Subcutaneous adipose tissue (tissue), 4 donors: ENCODE results near the gene CHERP. TPM values are rescaled to one million over a fixed set of nuclear protein-coding genes. Genes with fewer than 3 reads are reported as not detected.

Experiments used
- CTCF ChIP-seq: fragments of 450-650 bp; IDR thresholded peaks from one replicate; pipeline ENCODE4 v1.5.1; 2016; ENCODE audit warnings: low read depth, mild to moderate bottlenecking, control low read depth, antibody characterized with exemption, moderate library complexity
- total RNA-seq, 4 donors: library from RNA; depleted of rRNA; stranded (reverse); fragments of >200 nt; gene quantifications; one replicate each; pipeline ENCODE4 v1.1.0, GENCODE V29; 2016

The CHERP gene
- 10 to 100 TPM in 2 of 4 donors, 1 to 10 TPM in 2; 6.4 to 12.2 (median 10.5) TPM for total RNA-seq

- no peak for TF ChIP-seq CTCF
Measured at GRCh38 chr19:16542045-16542909, at the start of gene CHERP. TSS of gene CHERP (minus strand) at chr19:16542437. CDS start at chr19:16542378, 59 bp downstream.

DNA sequence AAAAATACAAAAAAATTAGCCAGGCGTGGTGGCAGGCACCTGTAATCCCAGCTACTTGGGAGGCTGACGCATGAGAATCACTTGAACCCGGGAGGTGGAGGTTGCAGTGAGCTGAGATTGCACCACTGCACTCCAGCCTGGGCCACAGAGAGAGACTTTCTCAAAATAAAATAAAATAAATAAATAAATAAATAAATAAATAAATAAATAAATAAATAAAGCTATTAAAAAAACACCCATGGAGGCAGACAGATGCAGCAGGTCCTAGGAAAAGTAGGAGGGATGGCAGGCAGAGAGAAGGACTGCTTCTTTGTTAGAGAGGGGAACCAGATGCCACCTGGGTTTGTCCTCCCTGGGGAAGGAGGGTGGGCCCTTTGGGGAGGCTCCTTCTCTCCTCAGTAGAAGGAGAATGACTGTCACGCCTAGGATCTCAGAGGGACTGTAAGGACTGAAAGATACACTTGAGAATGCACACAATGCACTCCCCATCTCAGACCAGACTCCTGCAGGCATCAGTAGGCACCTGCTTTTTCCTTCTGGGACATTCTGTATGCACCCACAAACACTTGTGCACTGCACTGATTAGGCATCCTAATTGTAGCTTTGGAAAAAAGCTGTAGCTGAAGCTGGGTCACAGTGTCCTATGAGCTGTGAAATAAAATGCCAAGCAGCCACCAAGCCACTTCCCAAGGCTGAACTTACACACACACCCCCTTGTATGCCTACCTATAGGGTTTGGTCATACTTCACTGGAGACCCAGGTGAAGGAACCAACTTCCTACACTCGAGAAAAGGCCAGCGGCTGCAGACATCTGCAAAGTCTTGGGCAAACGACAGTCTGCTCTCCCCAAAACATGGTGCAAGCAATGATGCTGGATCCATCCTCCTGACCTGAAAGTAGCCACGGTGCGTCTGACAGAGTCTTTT is 48.9 kb upstream of the CHERP start:
- no peak for TF ChIP-seq CTCF

DNA sequence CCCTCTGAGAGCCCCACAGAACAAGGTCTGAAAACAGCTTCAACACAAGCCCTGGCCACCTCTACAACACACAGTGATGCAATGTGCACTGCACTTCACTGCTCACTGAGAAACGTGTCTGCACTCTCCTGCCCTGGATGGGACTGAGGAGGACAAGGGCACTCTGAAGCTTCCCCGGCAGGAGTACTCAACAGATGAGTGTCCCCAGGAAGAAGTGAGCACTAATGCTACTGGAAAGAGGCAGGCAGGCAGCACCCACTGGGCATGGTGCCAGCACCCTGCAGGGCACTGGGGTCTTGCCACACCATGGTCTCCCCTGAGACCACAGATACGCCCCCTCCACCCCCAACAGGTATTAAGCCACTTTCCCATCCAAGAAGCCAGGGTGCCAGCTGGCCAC is 47.7 kb upstream of the CHERP start:
- TF ChIP-seq CTCF, result no peak

DNA sequence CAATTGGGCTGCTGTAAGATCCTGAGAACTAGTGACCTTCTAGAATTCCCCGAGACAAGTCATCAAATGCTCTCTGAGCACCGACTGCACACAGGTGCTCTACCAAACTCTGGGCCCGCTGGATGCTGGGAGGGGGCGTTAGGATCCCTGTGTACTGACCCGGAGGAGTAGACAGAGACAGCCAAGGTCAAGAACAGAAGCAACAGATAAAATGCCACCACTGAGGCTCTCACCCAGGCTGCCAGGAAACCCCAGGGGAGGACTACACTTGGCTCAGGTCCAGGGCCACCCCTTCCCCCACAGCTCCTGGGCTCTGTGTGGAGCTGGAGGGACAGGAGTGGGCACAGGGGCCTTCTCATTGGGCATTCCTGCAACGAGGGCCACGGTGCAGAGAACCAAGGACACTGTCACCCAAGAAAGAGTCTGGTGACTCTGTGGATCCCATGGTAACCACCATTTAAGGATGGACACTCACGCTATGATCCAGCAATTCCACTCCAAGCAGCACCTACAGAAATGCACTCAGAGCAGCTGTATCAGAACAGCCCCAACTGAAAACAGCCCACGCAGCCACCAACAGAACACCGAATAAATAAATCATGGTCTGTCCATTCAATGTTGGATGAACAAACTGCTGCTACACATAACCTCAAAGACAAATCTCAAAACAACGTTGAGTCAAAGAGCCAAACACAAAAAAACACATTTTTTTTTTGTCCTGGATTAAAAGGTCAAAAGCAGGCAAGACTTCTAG is 46.8 kb upstream of the CHERP start:
- TF ChIP-seq CTCF, result no peak

- TF ChIP-seq CTCF, result no peak
Measured at GRCh38 chr19:16587833-16588823, 45.9 kb upstream of the CHERP start.
